ENCODE measurements around the gene RABGAP1L.
"Not testable (repeated sequence)": the region's sequence is repeated elsewhere in the genome, so short reads cannot be mapped to it uniquely, and the experiment has no call there.

The RABGAP1L gene

DNA sequence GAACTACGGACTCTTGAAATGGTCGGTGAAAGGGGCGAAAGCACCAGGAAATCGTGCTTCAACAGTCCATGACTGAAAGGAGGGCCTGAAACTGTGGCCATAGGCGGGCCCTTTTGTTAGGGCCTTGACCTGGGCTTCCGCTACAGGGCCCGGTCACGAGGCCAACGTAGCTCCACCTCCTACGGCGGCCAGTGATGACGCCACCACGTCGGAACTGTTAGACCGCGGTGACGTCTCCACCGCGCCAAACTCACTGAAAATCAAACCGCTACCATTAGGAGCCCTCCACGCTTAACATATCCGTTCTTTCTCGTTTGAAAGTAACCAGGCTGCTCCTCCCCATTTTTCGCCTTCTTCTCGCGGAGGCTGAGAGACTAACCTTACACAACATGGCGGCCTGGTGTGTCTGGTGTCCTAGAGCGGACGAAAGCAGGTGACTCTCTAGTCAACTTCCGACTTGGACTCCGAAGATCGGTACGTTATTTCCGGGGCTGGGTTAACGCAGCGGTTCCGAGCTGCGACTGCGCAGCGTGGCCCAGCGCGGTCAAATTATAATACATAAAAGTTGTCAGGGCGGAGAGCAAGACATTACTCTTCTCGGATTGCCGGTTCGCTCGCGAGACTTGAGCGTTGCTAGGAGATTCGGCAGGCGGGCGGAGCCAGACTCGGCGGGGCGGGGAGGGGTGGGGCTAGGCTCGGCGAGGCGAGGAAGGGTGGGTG is 840.1 kb downstream of the RABGAP1L start:
- DNase-seq (ENCODE audit: low read depth): peak; percentile 96

DNA sequence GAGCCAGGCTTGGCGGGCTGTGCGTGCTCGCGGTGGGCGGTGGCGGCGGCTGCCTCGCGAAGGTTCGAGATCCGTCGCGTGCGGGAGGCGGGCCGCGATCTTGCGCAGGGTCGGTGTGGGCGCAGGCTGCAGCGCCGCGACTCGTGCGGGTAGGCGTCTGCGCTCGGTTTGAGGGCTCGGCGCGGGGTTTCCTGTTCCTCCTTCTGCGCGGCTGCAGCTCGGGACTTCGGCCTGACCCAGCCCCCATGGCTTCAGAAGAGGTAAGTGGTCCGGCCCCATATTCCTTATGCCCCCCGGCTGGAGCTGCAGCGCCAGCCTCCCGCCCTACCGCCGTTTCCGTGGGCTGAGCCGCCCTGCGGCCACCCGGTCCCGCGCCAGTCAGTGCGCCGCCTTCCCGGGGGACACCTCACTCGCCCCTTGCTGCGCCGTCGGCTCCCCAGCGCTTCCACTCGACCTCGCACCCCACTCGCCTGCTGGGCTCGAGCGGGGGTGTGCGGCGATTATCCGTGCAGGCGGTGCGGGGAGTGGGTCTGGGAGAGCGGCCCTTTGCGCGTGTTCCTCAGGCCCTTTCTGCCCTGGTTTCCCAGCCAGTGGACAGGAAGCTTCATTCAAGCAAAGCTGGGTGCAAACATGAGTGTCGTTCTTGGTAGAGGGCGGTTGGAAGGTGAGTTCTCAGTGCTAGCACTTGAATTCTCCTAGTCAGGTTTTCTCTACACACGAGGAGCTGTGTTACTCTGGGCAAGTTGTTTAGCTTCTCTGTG is 840.8 kb downstream of the RABGAP1L start, which contains the start of gene CACYBP:
Gene CACYBP, plus strand, starts transcription at position 12 of the 761 bp plus-strand sequence. Its CDS starts 234 bp downstream, at position 246.
- peak; percentile 25 for DNase-seq (ENCODE audit: low read depth)

DNA sequence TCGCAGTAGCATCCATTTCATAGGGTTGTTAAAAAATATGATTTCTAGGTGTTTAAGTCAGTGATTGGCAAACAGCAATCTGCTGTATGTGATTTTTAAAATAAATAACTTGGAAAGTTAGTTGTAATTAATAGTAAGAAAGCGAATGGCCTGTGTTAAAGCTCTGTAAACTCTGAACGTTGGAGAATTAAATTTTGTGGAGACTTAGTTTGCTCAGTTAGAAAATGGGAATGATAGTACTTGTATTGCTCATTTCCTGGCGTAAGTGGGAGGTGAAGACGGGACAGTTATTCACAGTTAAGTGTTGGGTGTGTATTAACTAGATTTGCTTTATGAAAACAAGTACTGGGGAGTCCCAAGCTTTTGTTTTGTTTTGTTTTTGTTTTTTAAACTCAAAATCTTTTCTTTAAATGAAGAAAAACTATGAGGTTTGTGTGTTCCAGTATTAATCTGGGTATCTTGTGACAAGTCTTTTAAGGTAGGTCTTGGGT is 841.4 kb downstream of the RABGAP1L start:
- DNase-seq (ENCODE audit: low read depth): no peak

DNA sequence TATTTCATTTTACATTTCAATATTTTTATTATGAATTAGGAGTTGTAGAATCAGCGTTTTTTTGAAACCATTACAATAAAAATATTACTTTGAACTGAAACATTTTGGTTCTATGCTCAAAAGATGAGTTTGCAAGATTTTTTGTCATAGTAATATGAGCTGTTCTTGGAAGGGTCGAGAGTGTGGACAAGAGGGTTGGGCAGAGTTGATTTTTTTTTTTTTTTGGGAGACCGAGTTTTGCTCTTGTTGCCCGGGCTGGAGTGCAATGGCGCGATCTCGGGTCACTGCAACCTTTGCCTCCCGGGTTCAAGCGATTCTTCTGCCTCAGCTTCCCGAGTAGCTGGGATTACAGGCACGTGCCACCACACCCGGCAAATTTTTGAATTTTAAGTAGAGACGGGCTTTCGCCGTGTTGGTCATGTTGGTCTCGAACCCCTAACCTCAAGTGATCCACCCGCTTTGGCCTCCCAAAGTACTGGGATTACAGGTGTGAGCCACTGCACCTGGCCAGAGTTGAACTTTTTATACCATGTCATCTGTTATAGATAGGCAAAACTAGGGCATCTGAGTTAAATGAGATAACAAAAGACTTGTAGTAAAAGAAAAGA is 843.7 kb downstream of the RABGAP1L start:
- DNase-seq (ENCODE audit: low read depth): no peak

DNA sequence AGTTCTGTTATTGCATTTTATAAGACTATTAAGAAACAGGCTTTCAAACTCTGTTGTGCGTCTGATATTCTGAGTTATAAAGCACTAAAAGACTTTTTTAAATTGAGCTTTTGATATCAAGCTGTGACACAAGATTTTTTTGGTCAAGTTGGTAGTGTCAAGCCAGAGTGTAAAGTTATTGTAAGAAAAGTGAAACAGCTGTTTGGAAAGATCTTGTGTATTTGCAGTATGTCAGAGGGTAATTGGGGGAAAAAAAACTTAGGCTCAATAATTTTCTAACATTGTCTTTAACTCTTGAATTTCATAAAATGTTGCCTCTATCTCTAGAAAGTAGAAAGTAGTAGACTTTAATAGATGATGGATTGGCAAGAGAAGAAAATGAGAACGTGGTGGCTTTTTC is 844.2 kb downstream of the RABGAP1L start:
- no peak for DNase-seq (ENCODE audit: low read depth)

DNA sequence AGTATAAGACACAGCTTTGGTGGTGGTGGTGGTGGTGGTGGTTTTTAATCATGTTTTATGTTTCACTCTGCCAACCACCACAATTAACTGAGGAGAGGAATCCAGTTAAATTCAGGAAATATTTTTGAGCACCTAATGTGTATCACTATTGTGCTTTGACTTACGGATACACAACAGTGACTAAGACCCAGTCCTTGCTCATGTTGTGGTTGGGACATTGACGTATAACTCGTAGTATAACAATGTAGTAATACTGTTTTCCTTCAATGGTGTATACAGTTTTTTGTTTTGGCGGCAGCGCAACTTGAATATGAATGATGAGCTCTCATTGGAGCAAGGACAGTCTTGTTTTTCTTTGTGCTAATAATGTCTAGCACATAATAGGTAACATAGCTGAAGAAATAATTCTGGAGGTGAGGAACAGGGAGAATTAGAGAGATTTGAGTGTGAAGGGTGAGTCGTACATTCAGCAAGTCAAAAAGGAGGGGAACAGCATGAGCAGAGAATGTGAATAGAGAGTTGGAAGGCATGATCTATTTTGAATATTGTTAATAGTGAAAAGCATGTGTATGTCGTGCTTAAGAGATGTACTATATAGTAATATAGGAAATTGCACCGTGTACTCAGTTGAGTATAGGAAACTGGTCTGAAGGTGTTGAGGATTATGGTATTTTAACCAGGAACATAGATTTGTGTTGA is 845.9 kb downstream of the RABGAP1L start:
- no peak for DNase-seq (ENCODE audit: low read depth)

DNA sequence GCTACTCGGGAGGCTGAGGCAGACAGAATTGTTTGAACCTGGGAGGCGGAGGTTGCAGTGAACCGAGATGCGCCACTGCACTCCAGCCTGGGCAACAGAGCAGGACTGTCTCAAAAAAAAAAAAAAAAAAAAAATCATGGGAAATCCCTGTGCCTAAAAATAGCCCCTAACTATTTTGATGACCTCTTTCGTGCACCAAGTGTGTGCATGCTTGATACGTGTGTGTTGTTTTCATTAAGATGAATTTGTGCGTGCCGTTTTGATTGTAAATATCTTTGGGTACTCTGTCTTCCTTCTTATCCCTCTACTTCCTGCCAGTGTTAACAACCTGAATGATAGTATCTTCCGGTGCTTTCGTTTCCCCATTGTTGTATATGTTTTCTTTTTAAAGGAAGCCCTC is 850.2 kb downstream of the RABGAP1L start:
- no peak for DNase-seq (ENCODE audit: low read depth)

DNA sequence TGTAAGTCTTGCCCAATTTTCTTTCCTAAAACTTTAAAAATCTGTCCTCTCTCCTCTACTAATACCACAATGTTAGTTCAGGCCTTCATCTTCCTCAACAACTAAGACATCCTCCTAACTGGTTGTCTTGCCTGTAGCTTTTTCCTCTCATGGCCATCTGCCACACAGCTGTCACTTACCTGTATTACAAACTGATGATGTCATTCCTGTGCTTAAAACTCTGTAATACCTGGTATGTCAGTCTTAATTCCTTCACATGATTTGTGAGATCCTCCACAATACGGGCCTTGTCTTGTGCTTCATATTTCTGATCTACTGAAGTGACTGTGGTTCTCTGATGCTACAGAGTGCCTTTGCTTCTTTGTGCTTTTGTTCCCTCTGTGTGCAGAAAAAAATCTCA is 854.1 kb downstream of the RABGAP1L start:
- no peak for DNase-seq (ENCODE audit: low read depth)

DNA sequence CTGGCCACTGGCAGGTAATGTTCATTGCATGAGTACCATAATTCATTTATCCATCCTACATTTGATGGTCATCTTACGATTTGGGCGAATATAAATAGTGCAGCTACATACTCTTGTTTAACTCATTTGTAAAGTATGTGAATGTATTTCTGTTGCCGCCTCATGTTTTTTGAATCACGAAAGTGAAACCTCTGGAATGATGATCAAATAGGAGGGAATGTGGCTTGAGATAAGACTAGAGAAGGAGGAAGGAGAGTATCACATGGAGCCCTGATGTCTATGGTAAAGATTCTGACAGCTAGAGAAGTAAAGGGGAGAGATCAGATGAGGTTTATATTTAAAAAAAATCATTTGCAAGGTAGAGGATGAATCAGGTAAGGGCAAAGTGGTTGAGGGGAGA is 855.9 kb downstream of the RABGAP1L start:
- no peak for DNase-seq (ENCODE audit: low read depth)

DNA sequence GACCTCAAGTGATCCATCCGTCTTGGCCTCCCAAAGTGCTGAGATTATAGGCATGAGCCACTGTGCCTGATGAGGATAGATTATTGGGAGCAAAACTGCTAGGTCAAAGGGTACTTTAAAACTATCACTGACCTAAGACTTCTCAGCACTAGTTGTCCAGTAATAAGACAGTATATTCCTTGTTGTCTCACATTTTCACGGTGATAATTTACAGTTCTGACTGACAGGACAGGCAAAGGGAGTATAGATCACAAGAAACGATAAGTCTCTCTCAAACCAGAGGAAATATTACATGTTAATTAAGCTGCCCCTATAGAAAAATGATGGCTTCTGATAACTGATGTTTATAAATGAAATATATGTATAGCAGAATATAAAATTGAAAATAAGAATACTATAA is 860.2 kb downstream of the RABGAP1L start:
- DNase-seq (ENCODE audit: low read depth): no peak

DNA sequence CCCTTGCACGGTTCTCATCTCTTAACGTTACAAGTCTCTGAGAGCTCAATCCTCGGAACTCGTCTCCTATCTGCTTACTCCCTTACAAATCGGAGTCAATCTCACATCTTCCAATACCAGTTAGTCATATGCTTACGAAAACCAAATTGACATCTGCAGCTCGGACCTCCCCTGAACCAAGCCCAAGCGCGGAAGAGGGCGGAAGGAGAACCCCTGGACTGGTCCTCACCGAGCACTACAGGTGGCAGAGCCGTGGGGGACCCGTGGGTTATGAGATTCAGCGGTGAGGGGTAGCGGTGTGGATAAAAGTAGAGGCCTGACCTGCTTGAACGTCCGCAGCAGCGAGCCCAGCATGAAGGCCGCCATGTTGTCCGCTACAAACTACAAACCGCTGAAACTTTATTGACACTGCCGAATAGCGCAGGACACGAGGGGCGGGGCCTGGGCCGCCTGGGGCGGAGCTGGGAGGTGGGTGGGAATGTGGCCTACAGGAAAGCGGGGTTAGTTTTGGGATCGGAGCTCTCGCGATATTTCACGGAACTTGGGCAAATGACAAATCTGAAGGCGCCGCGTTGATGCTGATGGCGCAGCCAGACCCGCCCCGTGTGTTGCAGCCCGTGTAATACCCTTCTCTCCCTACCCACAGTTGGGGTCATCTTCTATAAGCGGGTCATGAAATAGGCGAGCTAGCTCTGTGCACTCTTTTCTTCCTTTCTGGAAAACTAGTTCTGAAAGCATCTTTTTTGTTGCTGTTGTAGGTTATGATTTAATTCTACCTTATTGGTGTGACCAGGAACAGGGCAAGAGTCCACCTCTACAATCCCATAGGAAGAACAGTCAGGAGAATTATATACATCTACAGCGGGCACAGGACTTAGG is 864.0 kb downstream of the RABGAP1L start, which contains the start of gene MRPS14:
Gene MRPS14, minus strand, starts transcription at position 383 of the 879 bp plus-strand sequence. Its CDS starts 17 bp downstream, at position 366.
- DNase-seq (ENCODE audit: low read depth): peak; percentile 97

DNA sequence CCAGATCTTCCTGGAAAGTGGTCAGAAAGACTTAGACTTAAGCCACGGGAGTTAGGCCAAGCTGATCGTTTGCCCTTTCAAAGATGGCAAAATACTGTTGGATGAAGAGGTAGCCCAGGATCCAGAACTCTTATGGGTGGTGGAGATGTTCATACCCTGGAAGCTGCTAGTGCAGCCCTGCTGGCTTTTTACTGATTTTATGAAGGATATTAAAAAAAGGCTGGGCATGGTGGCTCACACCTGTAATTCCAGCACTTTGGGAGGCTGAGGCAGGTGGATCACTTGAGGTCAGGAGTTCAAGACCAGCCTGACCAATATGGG is 864.6 kb downstream of the RABGAP1L start:
- DNase-seq (ENCODE audit: low read depth): not testable (repeated sequence)

DNA sequence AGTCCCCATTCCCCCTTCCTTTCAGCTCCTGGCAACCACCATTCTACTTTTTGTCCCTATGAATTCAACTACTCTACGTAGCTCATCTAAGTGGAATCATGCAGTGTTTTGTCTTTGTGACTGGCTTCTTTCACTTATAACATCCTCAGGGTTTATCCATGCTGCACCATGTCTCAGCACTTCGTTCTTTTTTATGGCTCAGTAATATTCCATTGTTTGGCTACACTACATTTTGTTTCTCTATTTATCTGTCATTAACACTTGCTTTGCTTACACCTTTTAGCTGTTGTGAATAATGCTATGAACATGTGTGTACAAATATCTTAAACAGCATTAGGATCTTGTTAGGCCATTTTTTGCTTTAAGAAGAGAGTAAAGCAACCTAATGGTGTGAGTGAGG is 865.5 kb downstream of the RABGAP1L start:
- DNase-seq (ENCODE audit: low read depth): no peak

DNA sequence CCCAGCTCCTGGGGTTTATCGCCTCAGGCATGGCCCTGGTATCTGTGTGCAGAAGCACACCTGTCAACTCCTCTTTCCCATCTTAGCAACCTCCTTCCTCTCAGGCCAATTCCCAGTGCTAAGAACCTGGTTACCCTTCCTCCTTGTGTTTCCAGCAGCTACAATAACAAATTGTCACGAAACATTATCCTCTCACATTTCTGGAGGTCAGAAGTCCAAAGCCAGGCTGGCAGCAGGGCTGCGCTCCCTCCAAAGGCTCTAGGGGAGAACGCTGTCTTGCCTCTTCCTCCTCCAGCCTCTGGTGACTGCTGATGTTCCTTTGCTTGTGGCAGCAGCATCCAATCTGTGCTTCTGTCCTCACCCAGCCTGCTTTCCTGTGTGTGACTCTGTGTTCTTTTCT is 874.6 kb downstream of the RABGAP1L start:
- DNase-seq (ENCODE audit: low read depth): no peak

DNA sequence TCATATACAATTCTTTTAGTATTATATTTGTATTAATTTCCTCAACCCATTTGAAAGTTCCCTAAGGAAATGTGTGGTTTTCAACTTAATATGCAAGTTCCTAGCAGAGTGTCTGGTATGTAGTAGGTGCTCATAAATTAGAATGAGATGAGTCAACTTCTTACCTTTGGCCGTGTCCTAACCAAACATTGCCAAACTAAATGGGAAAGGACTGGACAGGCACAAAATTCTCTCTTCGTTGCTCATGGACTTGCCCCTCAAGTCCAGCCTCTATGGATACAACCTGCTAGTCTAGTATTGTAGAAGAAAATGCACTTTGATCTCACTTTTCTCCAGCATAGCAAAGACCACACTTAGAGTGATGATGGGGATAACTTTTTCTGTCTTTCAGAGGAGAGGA is 875.5 kb downstream of the RABGAP1L start:
- no peak for DNase-seq (ENCODE audit: low read depth)

DNA sequence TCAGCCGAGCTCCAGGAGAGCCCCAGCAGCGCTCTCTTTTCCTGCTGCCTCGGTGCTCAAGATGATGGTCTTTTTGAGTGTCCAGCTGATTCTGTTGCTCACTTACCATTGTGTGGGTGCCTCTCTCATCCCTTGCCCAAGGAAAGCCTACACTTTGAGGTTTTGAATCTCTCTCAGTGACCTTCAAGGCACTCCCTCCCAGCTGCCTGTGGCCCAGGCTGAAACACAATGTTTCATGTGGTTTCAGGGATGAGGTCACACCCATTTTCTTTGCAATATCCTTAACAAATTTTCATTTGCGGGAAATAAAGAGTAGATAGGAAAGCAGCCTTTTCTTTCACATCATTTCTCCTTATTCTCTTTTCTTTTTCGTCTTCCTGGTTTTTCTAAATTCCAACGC is 876.5 kb downstream of the RABGAP1L start:
- DNase-seq (ENCODE audit: low read depth): no peak

DNA sequence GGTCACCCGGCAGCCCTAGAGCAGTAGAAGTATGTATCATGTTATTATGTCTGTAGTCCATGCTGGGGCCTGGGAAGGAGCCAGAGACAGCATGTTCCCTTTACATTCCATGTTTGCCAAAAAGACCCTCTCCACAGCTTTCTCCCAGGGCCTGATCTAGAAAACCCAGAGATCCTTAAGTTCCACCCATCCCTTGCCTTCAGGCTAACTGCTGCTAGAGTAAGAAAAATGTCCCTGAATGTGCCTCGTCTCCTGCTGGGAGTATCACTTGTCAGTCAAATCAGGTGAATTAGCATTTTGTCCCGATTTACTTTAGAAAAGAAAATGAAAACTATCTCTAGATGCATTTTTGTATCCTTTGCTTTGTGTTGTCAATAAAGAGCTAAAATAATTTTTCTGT is 877.2 kb downstream of the RABGAP1L start:
- DNase-seq (ENCODE audit: low read depth): no peak

DNA sequence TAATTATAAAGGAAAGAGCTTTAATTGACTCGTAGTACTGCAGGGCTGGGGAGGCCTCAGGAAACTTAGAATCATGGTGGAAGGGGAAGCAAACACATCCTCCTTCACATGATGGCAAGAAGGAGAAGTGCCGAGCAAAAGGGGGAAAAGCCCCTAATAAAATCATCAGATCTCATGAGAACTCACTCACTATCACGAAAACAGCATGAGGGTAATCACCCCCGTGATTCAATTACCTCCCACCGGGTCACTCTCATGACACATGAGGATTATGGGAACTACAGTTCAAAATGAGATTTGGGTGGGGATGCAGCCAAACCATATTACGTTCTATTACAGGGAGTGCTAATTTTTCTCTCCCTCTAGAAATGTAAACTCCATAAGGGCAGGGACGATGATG is 878.1 kb downstream of the RABGAP1L start:
- no peak for DNase-seq (ENCODE audit: low read depth)

DNA sequence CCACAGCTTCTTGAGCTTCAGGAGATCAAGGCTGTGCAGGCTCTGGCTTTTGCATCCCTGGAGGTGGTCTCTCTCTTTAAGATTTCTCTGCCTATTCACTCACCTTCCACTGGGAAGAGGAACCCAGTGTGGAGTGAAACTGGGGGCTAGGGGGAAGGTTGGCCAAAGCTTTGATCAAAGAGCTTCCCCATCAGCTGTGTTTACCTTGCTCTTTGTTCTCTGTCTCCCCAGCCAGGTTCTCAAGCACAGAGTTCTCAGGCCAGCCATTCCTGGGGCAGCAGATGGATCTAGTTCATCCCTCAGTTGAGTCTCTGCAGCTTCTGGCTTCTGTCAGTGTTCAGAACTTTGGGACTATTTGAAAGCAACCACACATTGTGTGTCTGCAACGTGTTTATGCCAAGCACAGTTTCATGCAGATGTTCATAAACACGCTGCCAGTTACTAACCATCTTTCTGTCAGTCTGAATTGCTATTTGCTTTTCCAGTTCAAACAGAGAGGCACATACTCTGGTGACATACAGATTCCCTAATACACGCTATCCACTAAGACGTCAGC is 881.1 kb downstream of the RABGAP1L start:
- DNase-seq (ENCODE audit: low read depth): no peak

DNA sequence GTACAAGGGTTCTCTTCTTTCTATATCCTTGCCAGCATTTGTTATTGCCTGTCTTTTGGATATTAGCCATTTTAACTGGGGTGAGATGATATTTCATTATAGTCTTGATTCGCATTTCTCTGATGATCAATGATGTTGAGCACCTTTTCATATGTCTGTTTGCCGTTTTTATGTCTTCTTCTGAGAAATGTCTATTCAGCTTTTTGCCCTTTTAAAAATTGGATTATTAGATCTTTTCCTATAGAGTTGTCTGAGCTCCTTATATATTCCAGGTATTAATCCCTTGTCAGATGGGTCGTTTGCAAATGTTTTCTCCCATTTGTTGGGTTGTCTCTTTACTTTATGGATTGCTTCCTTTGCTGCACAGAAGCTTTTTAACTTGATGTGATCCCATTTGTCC is 883.3 kb downstream of the RABGAP1L start:
- no peak for DNase-seq (ENCODE audit: low read depth)

DNA sequence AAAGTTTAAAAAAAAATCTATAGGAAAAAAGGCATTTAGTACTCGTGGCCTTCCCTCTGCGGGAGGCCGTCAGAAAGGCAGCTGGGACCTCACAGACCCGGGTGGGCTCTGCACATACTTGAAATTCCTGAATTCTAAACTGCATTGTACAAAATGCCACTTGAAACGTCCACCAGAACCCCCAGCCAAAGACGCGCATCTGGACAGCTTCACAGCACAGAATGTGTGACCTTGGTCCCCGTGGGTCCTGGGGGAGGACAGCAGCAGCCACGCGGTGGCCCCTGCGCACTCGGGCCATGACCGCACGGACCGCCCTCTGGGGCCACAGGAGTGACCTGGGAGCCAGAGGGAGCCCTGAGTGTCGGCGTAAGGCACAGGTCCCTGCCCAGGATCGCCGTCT is 884.5 kb downstream of the RABGAP1L start:
- no peak for DNase-seq (ENCODE audit: low read depth)
